ENCODE measurements around the gene SORBS1.

The SORBS1 gene

GRCh38 chr10:95520617-95521016, 40.6 kb downstream of the SORBS1 start:
- no peak overlapping the region for H3K27ac ChIP-seq (ENCODE audit: low read depth in 2 of 2, low read length in 2 of 2)
- H3K9ac ChIP-seq (ENCODE audit: low read depth in 1 of 2, low read length in 2 of 2) = no peak overlapping the region
- H3K27me3 ChIP-seq (ENCODE audit: control insufficient read depth in 2 of 2, insufficient read depth in 2 of 2, low read length in 2 of 2) = no peaks in the 10 kb centered on the region
- H3K36me3 ChIP-seq (ENCODE audit: control insufficient read depth in 2 of 2, insufficient read depth in 2 of 2, low read length in 2 of 2) = no peaks in the 10 kb centered on the region
- H3K9me3 ChIP-seq (ENCODE audit: control insufficient read depth in 2 of 2, low read length in 2 of 2) = no peaks in the 10 kb centered on the region
- peaks cover 14 to 18% of the 10 kb centered on the region in 2 donors for H3K4me1 ChIP-seq (ENCODE audit: control insufficient read depth in 2 of 2, insufficient read depth in 2 of 2, low read length in 2 of 2)
- H3K4me3 ChIP-seq (ENCODE audit: low read length in 2 of 2) = no peak overlapping the region

GRCh38 chr10:95518455-95519452, 42.4 kb downstream of the SORBS1 start:
- H3K36me3 ChIP-seq (ENCODE audit: control insufficient read depth in 2 of 2, insufficient read depth in 2 of 2, low read length in 2 of 2) = no peaks in the 10 kb centered on the region
- peaks cover 14 to 18% of the 10 kb centered on the region in 2 donors for H3K4me1 ChIP-seq (ENCODE audit: control insufficient read depth in 2 of 2, insufficient read depth in 2 of 2, low read length in 2 of 2)
- H3K4me3 ChIP-seq (ENCODE audit: low read length in 2 of 2) = no peak overlapping the region
- H3K9me3 ChIP-seq (ENCODE audit: control insufficient read depth in 2 of 2, low read length in 2 of 2) = no peaks in the 10 kb centered on the region
- no peaks in the 10 kb centered on the region for H3K27me3 ChIP-seq (ENCODE audit: control insufficient read depth in 2 of 2, insufficient read depth in 2 of 2, low read length in 2 of 2)
- H3K9ac ChIP-seq (ENCODE audit: low read depth in 1 of 2, low read length in 2 of 2) = no peak overlapping the region
- peak overlapping the region; percentile 74 to 77 for H3K27ac ChIP-seq (ENCODE audit: low read depth in 2 of 2, low read length in 2 of 2)

- Histone ChIP-seq H3K9ac (ENCODE audit: low read depth in 1 of 2, low read length in 2 of 2) (no peak overlapping the region), H3K4me3 (ENCODE audit: low read length in 2 of 2) (no peak overlapping the region), H3K9me3 (ENCODE audit: control insufficient read depth in 2 of 2, low read length in 2 of 2) (no peaks in the 10 kb centered on the region), H3K36me3 (ENCODE audit: control insufficient read depth in 2 of 2, insufficient read depth in 2 of 2, low read length in 2 of 2) (no peaks in the 10 kb centered on the region), H3K4me1 (ENCODE audit: control insufficient read depth in 2 of 2, insufficient read depth in 2 of 2, low read length in 2 of 2) (peaks cover 14 to 27% of the 10 kb centered on the region in 2 donors), H3K27ac (ENCODE audit: low read depth in 2 of 2, low read length in 2 of 2) (peak overlapping the region; percentile 74 to 77), H3K27me3 (ENCODE audit: control insufficient read depth in 2 of 2, insufficient read depth in 2 of 2, low read length in 2 of 2) (no peaks in the 10 kb centered on the region)
Measured at GRCh38 chr10:95517536-95518454, 43.4 kb downstream of the SORBS1 start.

- Histone ChIP-seq H3K9ac (ENCODE audit: low read depth in 1 of 2, low read length in 2 of 2) (no peak overlapping the region), H3K27ac (ENCODE audit: low read depth in 2 of 2, low read length in 2 of 2) (peak overlapping the region; percentile 74 to 77), H3K4me3 (ENCODE audit: low read length in 2 of 2) (no peak overlapping the region), H3K9me3 (ENCODE audit: control insufficient read depth in 2 of 2, low read length in 2 of 2) (no peaks in the 10 kb centered on the region), H3K36me3 (ENCODE audit: control insufficient read depth in 2 of 2, insufficient read depth in 2 of 2, low read length in 2 of 2) (no peaks in the 10 kb centered on the region), H3K27me3 (ENCODE audit: control insufficient read depth in 2 of 2, insufficient read depth in 2 of 2, low read length in 2 of 2) (no peaks in the 10 kb centered on the region), H3K4me1 (ENCODE audit: control insufficient read depth in 2 of 2, insufficient read depth in 2 of 2, low read length in 2 of 2) (peaks cover 14 to 32% of the 10 kb centered on the region in 2 donors)
Measured at GRCh38 chr10:95516774-95517373, 44.3 kb downstream of the SORBS1 start.

GRCh38 chr10:95513941-95514392, 47.2 kb downstream of the SORBS1 start:
- Histone ChIP-seq H3K4me3 (ENCODE audit: low read length in 2 of 2) (no peak overlapping the region), H3K27ac (ENCODE audit: low read depth in 2 of 2, low read length in 2 of 2) (peak overlapping the region; percentile 33 to 66), H3K9ac (ENCODE audit: low read depth in 1 of 2, low read length in 2 of 2) (no peak overlapping the region), H3K4me1 (ENCODE audit: control insufficient read depth in 2 of 2, insufficient read depth in 2 of 2, low read length in 2 of 2) (peaks cover 14 to 32% of the 10 kb centered on the region in 2 donors), H3K9me3 (ENCODE audit: control insufficient read depth in 2 of 2, low read length in 2 of 2) (no peaks in the 10 kb centered on the region), H3K27me3 (ENCODE audit: control insufficient read depth in 2 of 2, insufficient read depth in 2 of 2, low read length in 2 of 2) (no peaks in the 10 kb centered on the region), H3K36me3 (ENCODE audit: control insufficient read depth in 2 of 2, insufficient read depth in 2 of 2, low read length in 2 of 2) (no peaks in the 10 kb centered on the region)

GRCh38 chr10:95513008-95513589, 48.1 kb downstream of the SORBS1 start:
- Histone ChIP-seq H3K36me3 (ENCODE audit: control insufficient read depth in 2 of 2, insufficient read depth in 2 of 2, low read length in 2 of 2) (no peaks in the 10 kb centered on the region), H3K4me1 (ENCODE audit: control insufficient read depth in 2 of 2, insufficient read depth in 2 of 2, low read length in 2 of 2) (peaks cover 9 to 27% of the 10 kb centered on the region in 2 donors), H3K27ac (ENCODE audit: low read depth in 2 of 2, low read length in 2 of 2) (peak overlapping the region; percentile 33 to 66), H3K27me3 (ENCODE audit: control insufficient read depth in 2 of 2, insufficient read depth in 2 of 2, low read length in 2 of 2) (no peaks in the 10 kb centered on the region), H3K9ac (ENCODE audit: low read depth in 1 of 2, low read length in 2 of 2) (peak overlapping the region in 1 of 2 donors; percentile 12), H3K9me3 (ENCODE audit: control insufficient read depth in 2 of 2, low read length in 2 of 2) (no peaks in the 10 kb centered on the region), H3K4me3 (ENCODE audit: low read length in 2 of 2) (no peak overlapping the region)

- H3K9ac ChIP-seq (ENCODE audit: low read depth in 1 of 2, low read length in 2 of 2) = no peak overlapping the region
- H3K36me3 ChIP-seq (ENCODE audit: control insufficient read depth in 2 of 2, insufficient read depth in 2 of 2, low read length in 2 of 2) = no peaks in the 10 kb centered on the region
- H3K27ac ChIP-seq (ENCODE audit: low read depth in 2 of 2, low read length in 2 of 2) = no peak overlapping the region
- H3K4me3 ChIP-seq (ENCODE audit: low read length in 2 of 2) = no peak overlapping the region
- no peaks in the 10 kb centered on the region for H3K9me3 ChIP-seq (ENCODE audit: control insufficient read depth in 2 of 2, low read length in 2 of 2)
- peaks cover 2 to 21% of the 10 kb centered on the region in 2 donors for H3K4me1 ChIP-seq (ENCODE audit: control insufficient read depth in 2 of 2, insufficient read depth in 2 of 2, low read length in 2 of 2)
- no peaks in the 10 kb centered on the region for H3K27me3 ChIP-seq (ENCODE audit: control insufficient read depth in 2 of 2, insufficient read depth in 2 of 2, low read length in 2 of 2)
Measured at GRCh38 chr10:95511314-95511713, 49.9 kb downstream of the SORBS1 start.

GRCh38 chr10:95509251-95509650, 51.9 kb downstream of the SORBS1 start:
- peaks cover 0 to 19% of the 10 kb centered on the region in 2 donors for H3K4me1 ChIP-seq (ENCODE audit: control insufficient read depth in 2 of 2, insufficient read depth in 2 of 2, low read length in 2 of 2)

GRCh38 chr10:95508730-95509129, 52.4 kb downstream of the SORBS1 start:
- H3K9ac ChIP-seq (ENCODE audit: low read depth in 1 of 2, low read length in 2 of 2) = no peak overlapping the region
- H3K9me3 ChIP-seq (ENCODE audit: control insufficient read depth in 2 of 2, low read length in 2 of 2) = no peaks in the 10 kb centered on the region
- peak overlapping the region; percentile 39 to 52 for H3K27ac ChIP-seq (ENCODE audit: low read depth in 2 of 2, low read length in 2 of 2)
- H3K4me1 ChIP-seq (ENCODE audit: control insufficient read depth in 2 of 2, insufficient read depth in 2 of 2, low read length in 2 of 2) = peaks cover 0 to 14% of the 10 kb centered on the region in 2 donors
- no peaks in the 10 kb centered on the region for H3K36me3 ChIP-seq (ENCODE audit: control insufficient read depth in 2 of 2, insufficient read depth in 2 of 2, low read length in 2 of 2)
- H3K4me3 ChIP-seq (ENCODE audit: low read length in 2 of 2) = no peak overlapping the region
- no peaks in the 10 kb centered on the region for H3K27me3 ChIP-seq (ENCODE audit: control insufficient read depth in 2 of 2, insufficient read depth in 2 of 2, low read length in 2 of 2)

More at GRCh38 chr10:95509251-95509650, 51.9 kb downstream of the SORBS1 start:
- no peaks in the 10 kb centered on the region for H3K9me3 ChIP-seq (ENCODE audit: control insufficient read depth in 2 of 2, low read length in 2 of 2)
- H3K27ac ChIP-seq (ENCODE audit: low read depth in 2 of 2, low read length in 2 of 2) = peak overlapping the region; percentile 39 to 52
- no peaks in the 10 kb centered on the region for H3K27me3 ChIP-seq (ENCODE audit: control insufficient read depth in 2 of 2, insufficient read depth in 2 of 2, low read length in 2 of 2)
- H3K4me3 ChIP-seq (ENCODE audit: low read length in 2 of 2) = no peak overlapping the region
- H3K9ac ChIP-seq (ENCODE audit: low read depth in 1 of 2, low read length in 2 of 2) = no peak overlapping the region
- no peaks in the 10 kb centered on the region for H3K36me3 ChIP-seq (ENCODE audit: control insufficient read depth in 2 of 2, insufficient read depth in 2 of 2, low read length in 2 of 2)

Data from mucosa of rectum (tissue), 2 donors.